Fibroblast of peridontal ligament (primary cell): ENCODE measurements around the gene SEMA6A.

Experiments
- DNase-seq: peaks from one replicate; pipeline ENCODE4 v3.0.0-alpha.2; 2010; ENCODE audit errors: extremely low read depth

SEMA6A gene

DNA sequence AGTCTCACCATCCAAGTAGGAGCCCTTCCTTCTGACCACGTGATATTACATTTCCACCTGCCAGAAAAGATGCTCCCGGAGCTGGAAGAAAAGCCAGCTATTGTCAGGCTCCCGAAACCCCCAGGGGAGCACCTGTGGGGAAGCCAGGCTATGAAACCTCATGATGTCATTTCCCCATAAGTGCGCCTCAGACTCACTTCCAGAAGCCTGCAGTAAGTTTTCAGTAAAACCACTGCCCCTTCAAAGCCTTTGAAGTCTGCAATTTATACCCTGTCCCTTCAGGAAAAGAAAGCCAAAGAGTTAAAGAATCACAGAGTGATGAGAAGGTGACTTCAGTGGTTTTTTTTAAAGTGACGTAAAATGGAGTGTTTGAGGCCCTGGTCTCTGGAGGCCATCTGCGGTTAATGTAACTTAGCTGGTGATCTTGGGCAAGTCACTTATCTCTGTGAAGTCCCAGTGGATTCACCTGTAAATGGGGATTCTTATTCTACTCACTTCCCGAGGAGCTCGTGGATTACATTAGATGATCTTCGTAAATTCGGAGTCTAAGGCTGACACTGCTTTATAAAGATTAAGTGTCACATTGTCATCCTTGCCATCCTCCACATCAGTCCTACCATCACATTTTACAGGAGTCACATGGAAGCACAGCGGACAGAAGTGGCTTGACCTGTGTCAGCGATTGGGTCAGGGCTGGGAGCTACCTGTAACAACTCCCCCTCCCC is 2.6 kb upstream of the SEMA6A start:
- no peak for DNase-seq

DNA sequence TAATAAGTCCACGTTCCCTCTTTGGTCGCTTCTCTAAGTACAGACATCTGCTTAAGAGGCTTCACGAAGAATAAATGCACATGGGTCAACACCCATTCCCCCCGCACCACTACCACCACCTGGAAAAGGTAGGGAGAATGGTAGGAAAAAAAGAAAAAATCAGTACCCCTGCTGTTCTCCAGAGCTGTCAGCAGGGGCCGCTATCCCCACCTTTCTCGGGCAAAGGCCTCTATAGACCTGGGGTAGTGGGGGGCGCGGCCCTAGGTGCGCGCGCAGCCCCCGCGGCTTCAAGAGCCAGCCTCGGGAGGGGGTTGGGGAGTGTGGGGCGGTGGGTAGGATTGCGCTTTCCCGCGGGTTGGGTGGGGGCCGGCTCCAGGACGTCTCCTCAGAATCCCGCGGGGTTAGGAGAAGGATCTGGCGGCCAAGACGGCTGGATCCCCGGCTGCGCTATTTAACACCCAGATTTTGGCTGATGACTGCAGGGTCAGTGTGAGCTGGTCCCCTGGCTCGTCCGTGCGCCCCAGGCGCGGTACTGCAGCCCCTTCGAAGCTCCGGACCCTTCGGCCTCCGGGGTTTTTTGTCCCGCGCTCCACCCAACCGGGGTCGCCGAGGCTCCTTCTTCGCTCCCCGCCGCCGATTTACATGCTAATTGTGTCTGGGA is 1.6 kb upstream of the SEMA6A start:
- DNase-seq = peak; percentile 25

DNA sequence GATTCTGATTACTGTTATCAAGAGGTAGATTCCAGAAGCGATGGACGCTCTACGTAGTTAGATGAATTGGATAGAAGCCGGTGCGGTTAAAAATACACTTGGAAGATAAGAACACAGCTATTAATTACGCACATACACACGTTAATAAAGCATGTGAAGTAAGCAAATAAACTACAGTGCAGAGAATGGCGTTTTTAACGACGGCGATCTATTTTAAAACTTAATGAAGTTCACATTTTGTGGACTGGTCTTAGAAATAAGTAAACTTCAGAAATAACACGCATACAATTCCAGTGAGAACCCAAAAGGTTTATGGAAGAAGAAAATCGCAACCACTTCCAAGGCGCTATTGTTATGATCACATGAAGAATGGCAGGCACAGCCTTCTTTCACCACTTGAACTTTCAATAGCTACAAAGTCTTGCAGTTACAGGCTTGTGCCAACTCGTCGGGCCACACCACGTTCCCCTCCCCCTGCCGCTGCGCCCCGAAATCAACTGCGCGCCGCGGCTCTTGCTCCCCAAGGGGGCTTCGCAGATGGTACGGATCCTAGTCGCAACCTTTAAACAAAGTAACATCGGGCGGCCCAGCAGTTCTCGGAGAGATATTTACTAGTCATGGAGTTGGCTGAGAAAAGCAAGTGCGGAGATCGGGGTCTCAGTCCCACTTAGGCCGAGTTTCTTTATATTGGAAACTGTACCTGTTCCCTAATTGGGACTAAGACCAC is 866 bp upstream of the SEMA6A start:
- DNase-seq = peak; percentile 23

DNA sequence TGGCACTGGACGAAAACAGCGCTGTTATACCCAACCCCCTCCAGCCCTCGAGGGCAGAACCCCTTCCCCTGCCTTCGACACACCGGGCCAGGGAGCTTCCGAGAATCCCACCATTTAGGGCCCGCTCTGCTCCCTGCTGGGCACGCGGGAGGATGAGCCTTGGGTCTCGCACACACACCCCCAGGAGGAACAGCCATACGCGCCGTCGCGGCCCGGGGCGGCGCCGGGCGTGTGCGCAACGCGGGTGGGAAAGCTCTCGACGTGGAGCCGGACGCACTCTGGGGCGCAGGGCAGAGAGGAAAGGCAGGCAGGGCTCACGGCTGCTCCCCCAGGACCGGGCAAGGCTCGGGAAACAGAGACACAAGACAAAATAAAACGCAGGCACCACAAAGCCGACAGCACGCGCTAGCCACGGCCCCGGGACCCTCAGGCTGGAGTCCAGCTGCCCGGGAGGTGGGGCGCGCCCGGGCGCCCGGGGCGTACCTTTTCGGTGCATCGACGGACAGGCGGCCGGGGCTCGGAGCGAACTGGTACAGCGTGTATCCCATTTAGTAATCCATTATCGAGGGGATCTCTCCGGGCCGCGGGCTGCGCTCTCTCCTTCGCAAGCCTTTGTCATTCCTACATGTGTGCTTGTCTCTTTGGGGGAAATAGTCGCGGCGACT is 789 bp downstream of the SEMA6A start:
- peak; percentile 19 for DNase-seq

DNA sequence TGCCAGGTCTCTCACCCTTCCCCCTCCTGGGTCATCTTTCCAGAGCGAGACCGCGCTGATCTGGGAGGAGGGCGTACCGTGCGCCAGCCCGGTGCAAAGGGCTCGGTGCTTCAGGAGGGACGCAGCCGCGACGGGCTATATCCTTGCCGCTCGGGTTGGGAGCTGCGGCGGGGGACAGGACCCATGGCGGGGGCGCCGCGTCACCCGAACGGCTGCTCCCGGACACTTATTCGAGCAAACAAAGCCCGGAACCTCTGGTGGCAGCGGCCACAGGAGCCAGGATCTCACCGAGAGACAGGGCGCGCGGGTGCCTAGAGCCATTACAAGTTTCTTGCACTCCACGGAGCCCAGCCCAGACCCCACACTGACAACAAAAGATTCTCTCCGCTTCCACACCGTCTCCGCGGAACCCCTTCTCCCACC is 1.3 kb downstream of the SEMA6A start:
- no peak for DNase-seq

DNA sequence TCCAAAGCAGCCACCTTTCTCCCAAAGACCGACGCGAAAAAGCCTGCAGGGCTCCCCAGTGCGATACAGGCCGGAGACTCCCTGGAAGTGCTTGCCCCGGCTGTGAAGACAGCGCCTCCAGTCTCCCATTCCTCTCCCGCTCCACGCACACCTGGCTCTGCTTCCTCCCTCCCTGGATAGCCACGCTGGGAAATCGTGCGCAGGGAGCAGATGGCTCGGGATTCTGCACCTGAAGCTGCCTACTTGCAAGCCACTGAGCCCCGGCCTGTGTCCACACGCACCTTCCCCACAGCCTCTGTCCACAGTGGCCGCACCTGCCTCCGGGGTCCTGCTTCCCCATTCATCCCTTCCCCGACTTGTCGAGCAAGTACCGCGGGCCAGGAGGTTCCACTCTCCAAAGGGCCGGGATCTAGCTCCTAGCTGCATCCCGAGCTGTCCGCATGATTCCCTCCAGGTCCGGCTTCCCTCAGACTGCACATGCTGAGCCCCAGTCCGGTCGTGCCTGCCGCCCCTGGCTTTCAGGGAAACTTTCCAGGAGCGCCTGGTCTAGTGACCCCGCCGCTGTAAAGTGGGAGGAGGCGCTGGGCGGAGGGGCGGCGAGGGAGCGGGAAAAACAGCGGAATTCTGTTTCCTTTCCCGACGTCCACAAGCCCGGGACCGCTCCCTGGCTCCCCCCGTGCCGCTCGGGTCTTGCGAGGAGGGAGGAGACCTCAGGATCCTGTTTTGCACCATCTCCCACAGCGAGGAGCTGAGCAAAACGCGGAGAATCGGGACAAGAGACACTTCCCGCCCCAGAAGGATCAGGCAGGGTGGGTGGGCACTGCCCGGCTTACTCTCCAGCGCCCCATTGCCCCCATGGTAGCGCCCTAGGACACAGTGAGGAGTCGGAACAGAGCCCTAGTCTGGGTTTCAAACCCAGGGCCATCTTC is 2.0 kb downstream of the SEMA6A start:
- no peak for DNase-seq

DNA sequence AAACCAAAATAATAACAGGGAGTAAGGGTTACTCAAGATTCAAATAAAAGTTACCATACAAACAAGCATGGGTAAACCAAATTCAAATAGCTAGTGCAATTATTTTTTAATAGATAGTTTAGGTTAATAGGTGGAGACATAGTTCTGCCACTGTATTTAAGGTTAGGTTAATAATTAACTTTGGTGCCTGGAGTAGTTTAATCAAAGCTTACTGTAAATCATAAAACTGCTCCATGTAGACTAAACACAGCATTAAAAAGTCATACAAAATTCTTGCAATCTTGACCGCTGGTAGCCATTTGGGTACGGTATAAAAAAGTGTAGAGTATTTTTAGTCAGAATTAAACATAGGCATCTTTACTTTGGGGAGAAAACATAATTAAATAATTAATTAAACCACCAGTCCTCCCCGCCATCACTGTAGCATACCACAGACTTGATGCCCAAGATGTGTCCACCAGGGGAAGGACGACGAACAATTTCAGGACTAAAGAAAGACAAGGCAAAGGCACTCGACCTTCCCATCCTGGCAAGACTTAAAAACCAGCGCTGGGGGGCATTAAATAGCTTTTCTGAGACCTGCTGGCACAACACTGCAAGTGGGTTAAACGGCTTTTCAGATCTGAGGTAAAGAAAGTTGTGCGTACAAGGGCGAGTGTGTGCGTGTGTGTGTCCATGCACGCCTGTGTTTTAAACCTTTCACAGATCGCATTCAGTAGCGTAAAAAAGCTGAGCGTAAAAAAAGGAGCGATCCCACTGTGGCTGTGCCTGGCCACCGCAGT is 2.9 kb downstream of the SEMA6A start:
- no peak for DNase-seq

DNA sequence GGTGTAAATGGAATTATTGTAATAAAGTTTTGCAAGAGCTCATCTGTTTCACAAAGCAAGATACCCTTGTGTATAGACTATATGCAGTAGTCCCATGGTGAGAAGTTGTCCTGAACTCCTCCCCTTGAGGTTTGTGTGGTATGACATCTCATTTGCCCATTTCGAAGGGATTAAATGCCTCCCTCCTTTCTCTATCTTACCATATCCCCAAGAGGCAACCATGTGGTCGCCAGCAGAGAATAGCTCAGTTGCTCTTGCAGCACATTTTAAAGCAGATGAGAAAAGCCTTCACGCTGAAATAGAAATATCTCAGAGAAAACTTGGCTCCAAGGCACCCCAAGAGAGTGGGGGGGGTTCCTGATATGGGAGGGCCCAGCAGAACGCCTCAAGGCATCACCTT is 4.6 kb downstream of the SEMA6A start:
- DNase-seq = no peak

DNA sequence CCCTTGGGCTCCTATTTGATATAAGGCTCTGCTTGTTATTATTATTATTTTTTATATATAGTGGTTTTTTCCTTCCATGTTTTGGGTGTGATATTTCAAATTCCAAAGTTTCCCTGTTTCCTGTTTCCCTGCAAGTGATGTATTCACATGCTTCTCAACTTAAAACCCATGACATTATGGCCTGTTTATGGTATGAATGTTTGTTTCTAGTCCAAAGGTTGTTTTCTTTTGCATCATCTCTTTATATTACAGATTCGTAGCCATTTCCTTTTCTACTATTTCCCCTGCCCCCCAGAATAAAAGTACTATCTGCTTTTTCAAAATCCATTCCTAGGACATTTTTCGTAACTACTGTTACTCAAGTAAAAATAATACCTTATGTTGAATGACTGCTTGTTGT is 7.5 kb downstream of the SEMA6A start:
- no peak for DNase-seq

DNA sequence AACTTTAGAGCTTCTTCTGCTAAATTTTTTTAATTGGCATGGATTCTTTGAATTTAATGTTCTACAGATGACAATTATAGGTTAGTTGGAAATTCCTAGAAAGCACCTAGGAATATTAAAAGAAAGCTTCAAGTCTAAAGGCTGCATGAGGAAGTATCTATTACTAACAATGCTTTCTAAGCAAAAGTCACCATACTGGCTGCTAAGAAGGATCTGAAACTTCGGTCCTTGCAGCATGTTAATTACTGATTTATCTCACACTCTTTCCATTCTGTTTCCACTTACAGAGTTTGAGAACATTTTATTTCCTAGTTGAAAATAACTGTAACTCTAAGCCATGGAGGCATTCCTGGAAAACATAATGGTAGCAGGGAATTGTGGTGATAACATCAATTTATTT is 8.4 kb downstream of the SEMA6A start:
- DNase-seq = no peak

DNA sequence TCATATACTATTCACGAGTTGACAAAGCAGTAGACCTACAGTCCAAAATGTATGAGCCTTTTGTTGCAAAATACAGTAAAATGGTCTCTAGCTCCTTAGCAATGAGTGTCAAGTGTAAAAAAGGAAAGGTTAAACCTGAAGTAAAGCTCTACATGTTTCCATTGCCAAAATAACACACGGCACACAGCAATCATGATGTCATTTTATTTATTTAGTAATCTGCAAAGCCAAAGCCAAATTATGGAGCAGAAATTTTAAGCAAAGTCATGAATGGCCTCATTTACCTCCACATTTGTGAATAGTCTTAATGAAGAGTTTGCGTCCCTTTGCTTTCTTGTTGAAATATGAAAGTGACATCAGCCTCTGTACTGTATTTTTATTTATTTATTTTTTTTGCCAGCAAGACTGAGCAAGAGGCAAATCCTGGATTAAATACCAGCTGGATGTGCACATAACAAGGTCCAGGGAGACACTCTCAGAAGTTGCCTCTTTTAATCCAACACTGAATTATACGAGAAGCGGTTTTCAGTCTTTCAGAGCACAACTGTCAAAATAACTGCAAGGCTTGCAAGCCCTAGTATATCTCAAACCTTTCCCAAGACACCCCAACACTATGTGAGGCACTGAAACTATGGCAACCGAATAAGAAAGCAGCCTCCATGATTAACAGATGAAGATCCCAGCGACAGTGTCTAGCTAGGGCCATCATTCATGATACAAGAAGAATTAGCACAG is 9.7 kb downstream of the SEMA6A start:
- DNase-seq = no peak

DNA sequence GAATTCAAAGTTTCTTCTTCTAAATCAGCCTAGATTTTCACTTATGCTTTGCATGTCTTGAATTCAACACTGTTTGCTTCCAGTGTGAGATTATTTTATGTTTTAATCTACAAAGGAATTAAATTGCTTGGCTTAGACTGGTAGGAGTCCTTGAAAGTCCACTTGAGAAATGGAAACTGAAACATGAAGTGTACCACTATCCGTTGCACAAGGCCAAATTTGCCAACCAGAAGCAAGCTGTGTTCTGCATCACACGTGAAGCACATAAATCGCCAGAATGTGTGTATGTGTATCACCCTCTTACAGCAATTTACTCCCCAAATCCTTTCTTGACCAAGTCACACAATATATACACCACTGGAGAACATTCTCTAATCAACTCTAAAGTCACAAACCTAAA is 10.3 kb downstream of the SEMA6A start:
- DNase-seq = no peak

DNA sequence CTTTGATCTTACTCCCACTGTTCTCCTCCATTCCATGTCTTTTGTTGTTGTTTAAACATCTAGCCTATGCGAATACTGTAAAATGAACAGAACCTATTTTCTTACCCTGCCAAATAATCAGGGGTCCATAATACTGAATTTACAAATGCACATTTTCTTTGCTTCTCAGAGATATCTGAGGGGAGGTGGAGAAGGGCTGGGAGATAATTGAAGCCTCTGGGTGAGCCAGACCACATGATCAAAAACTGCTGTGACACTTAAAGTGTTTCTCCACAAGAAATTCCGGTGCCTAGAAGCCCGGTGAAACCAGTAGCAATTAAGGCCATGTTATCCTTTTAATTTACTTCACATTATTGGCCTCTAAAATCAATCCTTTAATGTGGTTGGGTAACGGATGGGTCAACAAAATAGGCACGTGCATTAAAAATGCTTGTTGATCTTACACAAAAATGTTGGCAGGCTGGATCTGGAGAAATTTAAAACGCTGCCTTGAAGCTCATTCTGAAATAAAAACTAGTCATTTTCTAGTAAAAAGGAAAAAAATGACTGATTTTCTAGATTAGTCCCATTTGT is 10.8 kb downstream of the SEMA6A start:
- no peak for DNase-seq

DNA sequence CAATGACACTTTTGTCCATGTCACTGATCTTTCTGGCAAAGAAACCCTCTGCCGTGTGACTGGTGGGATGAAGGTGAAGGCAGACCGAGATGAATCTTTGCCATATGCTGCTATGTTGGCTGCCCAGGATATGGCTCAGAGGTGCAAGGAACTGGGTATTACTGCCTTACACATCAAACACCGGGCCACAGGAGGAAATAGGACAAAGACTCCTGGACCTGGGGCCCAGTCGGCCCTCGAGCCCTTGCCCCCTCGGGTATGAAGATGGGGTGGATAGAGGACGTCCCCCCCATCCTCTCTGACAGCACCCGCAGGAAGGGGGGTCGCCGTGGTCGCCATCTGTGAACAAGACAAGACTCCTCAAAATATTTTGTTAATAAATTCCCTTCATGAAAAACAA is 12.0 kb downstream of the SEMA6A start:
- DNase-seq = no peak

DNA sequence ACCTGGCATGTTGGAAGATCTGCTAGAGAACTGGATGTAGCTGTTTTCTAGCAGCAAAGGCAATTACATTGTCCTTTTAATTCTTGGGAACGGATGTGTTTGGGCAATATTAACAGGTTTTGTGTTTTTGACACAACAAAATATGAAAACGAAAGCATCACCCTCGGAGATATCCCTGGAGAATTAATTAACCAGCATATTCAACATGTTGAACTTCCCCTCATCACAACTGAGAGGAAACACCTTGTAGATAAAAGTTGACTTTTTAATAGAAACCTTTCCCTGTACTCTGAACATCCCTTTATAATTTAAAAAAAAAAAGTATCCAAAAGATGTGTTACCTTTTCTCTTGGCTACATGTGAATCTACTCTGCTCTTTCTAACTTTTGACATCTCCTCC is 13.0 kb downstream of the SEMA6A start:
- no peak for DNase-seq

DNA sequence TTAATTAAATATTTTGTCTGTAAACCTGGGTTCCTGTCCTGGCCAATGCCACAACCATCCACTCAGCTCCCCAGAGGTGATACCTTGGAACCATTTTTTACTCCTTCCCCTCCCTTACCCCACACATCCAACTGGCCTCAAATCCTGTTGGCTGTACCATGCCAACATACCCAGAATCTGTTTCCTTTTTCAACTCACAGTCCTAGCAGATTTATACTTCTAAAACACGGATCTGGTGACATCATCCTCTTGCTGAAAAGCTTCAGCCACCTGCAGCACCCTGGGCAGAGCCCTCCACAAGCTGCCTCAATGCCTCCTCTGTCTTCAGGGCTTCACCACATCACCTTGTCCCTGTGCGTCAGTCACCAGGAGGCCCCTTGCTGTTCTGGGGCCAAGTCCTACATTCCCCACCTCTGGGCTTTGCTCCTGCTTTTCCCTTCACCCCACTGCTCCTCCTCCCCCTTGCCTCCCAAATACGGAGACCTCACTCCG is 14.9 kb downstream of the SEMA6A start:
- no peak for DNase-seq

DNA sequence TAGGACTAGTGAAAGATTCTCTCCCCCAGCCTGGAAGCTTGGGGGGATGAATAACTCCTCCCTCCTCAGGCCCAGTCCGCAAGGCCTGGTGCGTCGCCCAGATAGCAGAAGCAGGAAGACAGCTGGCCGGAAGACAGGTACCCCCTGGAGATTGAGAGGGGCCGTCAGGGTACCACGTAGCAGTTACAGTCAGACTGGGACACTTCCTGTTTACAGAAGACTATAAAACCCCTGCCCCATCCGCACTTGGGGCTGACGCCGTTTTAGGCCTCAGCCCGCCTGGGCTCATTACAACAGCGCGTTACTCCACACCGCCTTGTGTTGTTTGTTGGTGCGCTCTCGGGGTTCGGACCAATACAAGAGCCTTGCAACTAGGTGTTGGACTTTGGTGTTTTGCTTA is 15.4 kb downstream of the SEMA6A start:
- DNase-seq = no peak

DNA sequence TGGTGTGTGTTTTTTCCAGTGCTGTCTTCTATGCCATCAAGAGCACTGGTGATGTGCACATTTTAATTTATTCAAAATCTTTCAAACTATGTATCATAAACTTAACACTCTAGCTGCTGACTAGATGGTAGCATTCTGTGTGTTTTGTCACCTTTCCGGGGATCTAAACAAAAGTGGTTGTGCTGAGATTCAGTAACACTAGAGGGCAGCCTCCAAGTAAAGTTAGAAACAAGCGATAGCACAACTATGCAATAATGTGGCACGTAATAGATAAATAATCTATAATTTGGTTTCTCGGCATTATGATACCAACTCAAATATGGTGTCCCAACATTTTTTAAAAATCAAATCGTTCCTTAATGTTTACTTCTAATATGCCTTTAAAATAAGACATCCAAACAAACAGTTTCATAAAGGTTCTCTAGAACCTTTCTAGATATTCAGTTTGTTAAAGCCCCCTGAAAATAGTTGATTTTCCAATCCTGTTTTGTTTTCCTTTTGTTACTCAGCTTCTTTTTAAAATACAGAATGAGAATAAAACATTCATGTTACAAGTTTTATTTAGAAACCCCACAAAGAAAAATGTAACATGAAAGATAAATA is 16.9 kb downstream of the SEMA6A start:
- DNase-seq = peak; percentile 36

DNA sequence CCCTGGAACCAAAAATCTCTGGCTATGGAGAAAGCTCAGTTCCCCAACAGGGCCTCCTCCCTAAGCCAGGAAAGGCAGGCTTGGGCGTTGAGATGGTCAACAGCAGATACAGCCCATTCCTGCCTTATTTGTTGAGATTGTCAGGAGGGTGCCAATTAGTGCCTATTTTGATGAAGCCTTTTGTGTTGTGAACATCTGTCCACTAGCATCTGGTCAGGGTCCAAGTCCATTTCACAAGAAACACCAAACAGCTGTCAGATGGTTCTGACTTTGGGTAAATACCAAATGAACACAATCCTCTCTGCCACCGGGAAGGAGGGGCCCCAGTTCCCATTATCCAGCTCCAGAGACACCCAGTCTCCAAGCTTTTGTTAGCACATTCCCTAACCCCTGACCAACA is 19.9 kb downstream of the SEMA6A start:
- DNase-seq = no peak
